ENCODE measurements around the gene RBBP8NL. TPM values are rescaled to one million over a fixed set of nuclear protein-coding genes. Genes with fewer than 3 reads are reported as not detected.

RBBP8NL gene
- total and polyA plus RNA-seq, 2 experiments from 2014 or later, result 0.10 to 1.1 TPM

DNA sequence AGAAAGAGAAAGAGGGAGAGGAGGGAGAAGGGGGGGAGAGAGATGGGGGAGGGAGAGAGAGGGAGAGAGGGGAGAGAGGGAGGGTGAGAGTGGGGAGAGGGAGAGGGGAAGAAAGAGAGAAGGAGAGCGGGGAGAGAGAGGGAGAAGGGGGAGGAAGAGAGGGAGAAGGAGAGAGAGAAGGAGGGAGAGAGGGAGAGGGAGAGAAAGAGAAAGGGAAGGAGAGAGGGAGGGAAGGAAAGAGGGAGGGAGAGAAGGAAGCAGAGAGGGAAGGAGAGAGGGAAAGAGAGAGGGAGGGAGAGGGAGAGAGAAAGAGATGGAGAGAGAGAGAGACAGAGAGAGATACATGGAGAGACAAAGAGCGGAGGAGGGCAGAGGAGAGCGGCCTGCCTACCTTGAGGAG is 24.6 kb upstream of the RBBP8NL start:
- DNase-seq (ENCODE audit: low spot score) (no peak), ATAC-seq (no peak)
- H3K4me3 ChIP-seq, result no peak overlapping the region
- Mint-ChIP-seq H3K27ac (no peak overlapping the region), H3K4me1 (peaks cover 2% of the 10 kb centered on the region; the same call in 1 of the 3 replicates), H3K4me3 (no peak overlapping the region), H3K9me3 (no peaks in the 10 kb centered on the region), H3K27me3 (ENCODE audit: insufficient read depth, low read depth, poor library complexity) (peaks cover 6% of the 10 kb centered on the region), H3K36me3 (ENCODE audit: low read depth) (no peaks in the 10 kb centered on the region)
- H3K4me2 ChIP-seq, result no peak overlapping the region
- no peaks in the 10 kb centered on the region for H3K36me3 ChIP-seq (ENCODE audit: insufficient read depth)
- H3K9me2 ChIP-seq (ENCODE audit: insufficient read depth), result no peaks in the 10 kb centered on the region
- no peak overlapping the region for H2AFZ ChIP-seq
- no peaks in the 10 kb centered on the region for H3K27me3 ChIP-seq (ENCODE audit: insufficient read depth)
- H3K27ac ChIP-seq (ENCODE audit: low read depth), result no peak overlapping the region
- no peaks in the 10 kb centered on the region for H3K79me2 ChIP-seq (replicated peaks; ENCODE audit: insufficient read depth)
- no peak for TF ChIP-seq CREB1 (CRISPR knock-in tag; IDR thresholded peaks at IDR 0.05; ENCODE audit: low read depth)
- no peak for TF ChIP-seq NANOG (IDR thresholded peaks at IDR 0.05; ENCODE audit: borderline replicate concordance)
- TF ChIP-seq, protein P1, sequence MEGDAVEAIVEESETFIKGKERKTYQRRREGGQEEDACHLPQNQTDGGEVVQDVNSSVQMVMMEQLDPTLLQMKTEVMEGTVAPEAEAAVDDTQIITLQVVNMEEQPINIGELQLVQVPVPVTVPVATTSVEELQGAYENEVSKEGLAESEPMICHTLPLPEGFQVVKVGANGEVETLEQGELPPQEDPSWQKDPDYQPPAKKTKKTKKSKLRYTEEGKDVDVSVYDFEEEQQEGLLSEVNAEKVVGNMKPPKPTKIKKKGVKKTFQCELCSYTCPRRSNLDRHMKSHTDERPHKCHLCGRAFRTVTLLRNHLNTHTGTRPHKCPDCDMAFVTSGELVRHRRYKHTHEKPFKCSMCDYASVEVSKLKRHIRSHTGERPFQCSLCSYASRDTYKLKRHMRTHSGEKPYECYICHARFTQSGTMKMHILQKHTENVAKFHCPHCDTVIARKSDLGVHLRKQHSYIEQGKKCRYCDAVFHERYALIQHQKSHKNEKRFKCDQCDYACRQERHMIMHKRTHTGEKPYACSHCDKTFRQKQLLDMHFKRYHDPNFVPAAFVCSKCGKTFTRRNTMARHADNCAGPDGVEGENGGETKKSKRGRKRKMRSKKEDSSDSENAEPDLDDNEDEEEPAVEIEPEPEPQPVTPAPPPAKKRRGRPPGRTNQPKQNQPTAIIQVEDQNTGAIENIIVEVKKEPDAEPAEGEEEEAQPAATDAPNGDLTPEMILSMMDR (conservative IDR thresholded peaks at IDR 0.05; ENCODE audit: low read depth in 2 of 2), result no peak
- no peak for TF ChIP-seq POLR2AphosphoS5 (IDR thresholded peaks at IDR 0.05; ENCODE audit: low read depth)
- no peak for TF ChIP-seq JUNB (IDR thresholded peaks at IDR 0.05; ENCODE audit: unreplicated experiment)
- no peak for TF ChIP-seq ZNF462 (CRISPR knock-in tag; IDR thresholded peaks at IDR 0.05)
- TF ChIP-seq EZH2phosphoT487 (IDR thresholded peaks at IDR 0.05; ENCODE audit: unreplicated experiment), result no peak
- TF ChIP-seq, protein P2, sequence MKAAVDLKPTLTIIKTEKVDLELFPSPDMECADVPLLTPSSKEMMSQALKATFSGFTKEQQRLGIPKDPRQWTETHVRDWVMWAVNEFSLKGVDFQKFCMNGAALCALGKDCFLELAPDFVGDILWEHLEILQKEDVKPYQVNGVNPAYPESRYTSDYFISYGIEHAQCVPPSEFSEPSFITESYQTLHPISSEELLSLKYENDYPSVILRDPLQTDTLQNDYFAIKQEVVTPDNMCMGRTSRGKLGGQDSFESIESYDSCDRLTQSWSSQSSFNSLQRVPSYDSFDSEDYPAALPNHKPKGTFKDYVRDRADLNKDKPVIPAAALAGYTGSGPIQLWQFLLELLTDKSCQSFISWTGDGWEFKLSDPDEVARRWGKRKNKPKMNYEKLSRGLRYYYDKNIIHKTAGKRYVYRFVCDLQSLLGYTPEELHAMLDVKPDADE (IDR thresholded peaks at IDR 0.05), result no peak
- TF ChIP-seq, protein P3, sequence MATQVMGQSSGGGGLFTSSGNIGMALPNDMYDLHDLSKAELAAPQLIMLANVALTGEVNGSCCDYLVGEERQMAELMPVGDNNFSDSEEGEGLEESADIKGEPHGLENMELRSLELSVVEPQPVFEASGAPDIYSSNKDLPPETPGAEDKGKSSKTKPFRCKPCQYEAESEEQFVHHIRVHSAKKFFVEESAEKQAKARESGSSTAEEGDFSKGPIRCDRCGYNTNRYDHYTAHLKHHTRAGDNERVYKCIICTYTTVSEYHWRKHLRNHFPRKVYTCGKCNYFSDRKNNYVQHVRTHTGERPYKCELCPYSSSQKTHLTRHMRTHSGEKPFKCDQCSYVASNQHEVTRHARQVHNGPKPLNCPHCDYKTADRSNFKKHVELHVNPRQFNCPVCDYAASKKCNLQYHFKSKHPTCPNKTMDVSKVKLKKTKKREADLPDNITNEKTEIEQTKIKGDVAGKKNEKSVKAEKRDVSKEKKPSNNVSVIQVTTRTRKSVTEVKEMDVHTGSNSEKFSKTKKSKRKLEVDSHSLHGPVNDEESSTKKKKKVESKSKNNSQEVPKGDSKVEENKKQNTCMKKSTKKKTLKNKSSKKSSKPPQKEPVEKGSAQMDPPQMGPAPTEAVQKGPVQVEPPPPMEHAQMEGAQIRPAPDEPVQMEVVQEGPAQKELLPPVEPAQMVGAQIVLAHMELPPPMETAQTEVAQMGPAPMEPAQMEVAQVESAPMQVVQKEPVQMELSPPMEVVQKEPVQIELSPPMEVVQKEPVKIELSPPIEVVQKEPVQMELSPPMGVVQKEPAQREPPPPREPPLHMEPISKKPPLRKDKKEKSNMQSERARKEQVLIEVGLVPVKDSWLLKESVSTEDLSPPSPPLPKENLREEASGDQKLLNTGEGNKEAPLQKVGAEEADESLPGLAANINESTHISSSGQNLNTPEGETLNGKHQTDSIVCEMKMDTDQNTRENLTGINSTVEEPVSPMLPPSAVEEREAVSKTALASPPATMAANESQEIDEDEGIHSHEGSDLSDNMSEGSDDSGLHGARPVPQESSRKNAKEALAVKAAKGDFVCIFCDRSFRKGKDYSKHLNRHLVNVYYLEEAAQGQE (IDR thresholded peaks at IDR 0.05; ENCODE audit: unreplicated experiment), result no peak
- no peak for TF ChIP-seq STAT1 (IDR thresholded peaks at IDR 0.05; ENCODE audit: unreplicated experiment)
- no peak for TF ChIP-seq ZNF331 (CRISPR knock-in tag; IDR thresholded peaks at IDR 0.05; ENCODE audit: low read depth)
- no peak for TF ChIP-seq ZNF114 (CRISPR knock-in tag; IDR thresholded peaks at IDR 0.05)
- no peak for TF ChIP-seq EZH2 (IDR thresholded peaks at IDR 0.05; ENCODE audit: low read depth, unreplicated experiment)
- H4K20me1 ChIP-seq (replicated peaks; ENCODE audit: insufficient read depth), result no peaks in the 10 kb centered on the region
- 0 out of 2 replicates have a peak, but pooled peaks cover 2% of the 10 kb centered on the region for H3F3A ChIP-seq (replicated peaks; ENCODE audit: low read depth)
- H3K4me1 ChIP-seq (ENCODE audit: insufficient read depth), result no peaks in the 10 kb centered on the region

Data from GM23338 (cell line).